Measurements from ENCODE around the gene TREML2.

The TREML2 gene

GRCh38 chr6:41201764-41202173, 820 bp upstream of the TREML2 start:
- Histone ChIP-seq H3K9me3 (ENCODE audit: severe bottlenecking) (peaks cover 3% of the 10 kb centered on the region), H3K27me3 (ENCODE audit: insufficient read depth, low read depth, severe bottlenecking) (peaks cover 9% of the 10 kb centered on the region), H3K4me3 (ENCODE audit: low read depth, low read length) (no peak overlapping the region), H3K36me3 (no peaks in the 10 kb centered on the region), H3K27ac (no peak overlapping the region)
- TF ChIP-seq CTCF (IDR thresholded peaks at IDR 0.05; ENCODE audit: low read depth, low read length) = no peak
- no peak for DNase-seq

- Histone ChIP-seq H3K9me3 (ENCODE audit: severe bottlenecking) (peaks cover 3% of the 10 kb centered on the region), H3K27me3 (ENCODE audit: insufficient read depth, low read depth, severe bottlenecking) (peaks cover 12% of the 10 kb centered on the region), H3K27ac (no peak overlapping the region), H3K36me3 (no peaks in the 10 kb centered on the region), H3K4me3 (ENCODE audit: low read depth, low read length) (no peak overlapping the region)
- DNase-seq = no peak
- TF ChIP-seq CTCF (IDR thresholded peaks at IDR 0.05; ENCODE audit: low read depth, low read length) = no peak
Measured at GRCh38 chr6:41200296-41200900, 551 bp downstream of the TREML2 start.

- no peak overlapping the region for H3K27ac ChIP-seq
- TF ChIP-seq CTCF (IDR thresholded peaks at IDR 0.05; ENCODE audit: low read depth, low read length) = no peak
- peaks cover 12% of the 10 kb centered on the region for H3K27me3 ChIP-seq (ENCODE audit: insufficient read depth, low read depth, severe bottlenecking)
- H3K9me3 ChIP-seq (ENCODE audit: severe bottlenecking) = peaks cover 3% of the 10 kb centered on the region
- no peaks in the 10 kb centered on the region for H3K36me3 ChIP-seq
- DNase-seq = no peak
- no peak overlapping the region for H3K4me3 ChIP-seq (ENCODE audit: low read depth, low read length)
Measured at GRCh38 chr6:41199552-41200246, 1.2 kb downstream of the TREML2 start.

- peaks cover 12% of the 10 kb centered on the region for H3K27me3 ChIP-seq (ENCODE audit: insufficient read depth, low read depth, severe bottlenecking)
- DNase-seq = no peak
- peaks cover 3% of the 10 kb centered on the region for H3K9me3 ChIP-seq (ENCODE audit: severe bottlenecking)
- no peak overlapping the region for H3K4me3 ChIP-seq (ENCODE audit: low read depth, low read length)
- H3K36me3 ChIP-seq = no peaks in the 10 kb centered on the region
- H3K27ac ChIP-seq = no peak overlapping the region
- TF ChIP-seq CTCF (IDR thresholded peaks at IDR 0.05; ENCODE audit: low read depth, low read length) = no peak
Measured at GRCh38 chr6:41197234-41197633, 3.7 kb downstream of the TREML2 start.

- TF ChIP-seq CTCF (IDR thresholded peaks at IDR 0.05; ENCODE audit: low read depth, low read length) = no peak
- Histone ChIP-seq H3K36me3 (no peaks in the 10 kb centered on the region), H3K9me3 (ENCODE audit: severe bottlenecking) (peaks cover 19% of the 10 kb centered on the region), H3K4me3 (ENCODE audit: low read depth, low read length) (no peak overlapping the region), H3K27me3 (ENCODE audit: insufficient read depth, low read depth, severe bottlenecking) (peaks cover 12% of the 10 kb centered on the region), H3K27ac (no peak overlapping the region)
- DNase-seq = no peak
Measured at GRCh38 chr6:41194386-41194785, 6.6 kb downstream of the TREML2 start.

Data from WERI-Rb-1 (cell line).